Measurements from ENCODE around the gene SNX5. TPM values are rescaled to one million over a fixed set of nuclear protein-coding genes. Genes with fewer than 3 reads are reported as not detected.

SNX5 gene
- total RNA-seq, 2 experiments from 2014 or later, result 204 to 274 TPM

GRCh38 chr20:17990278-17990972 is 21.8 kb upstream of the SNX5 start:
- intact Hi-C loops (cut with micrococcal nuclease; ENCODE audit: unreplicated experiment), result no loop called here
- no peaks in the 10 kb centered on the region for H3K9me3 ChIP-seq (ENCODE audit: low read length)
- H3K4me1 ChIP-seq (ENCODE audit: insufficient read depth, low read length, poor library complexity, severe bottlenecking), result peaks cover 9% of the 10 kb centered on the region
- DNase-seq (ENCODE audit: low spot score), result no peak
- H2AFZ ChIP-seq (ENCODE audit: low read length), result no peak overlapping the region
- no peak overlapping the region for H3K4me3 ChIP-seq (ENCODE audit: low read depth, low read length, poor library complexity, severe bottlenecking)
- POLR2A ChIA-PET, result interaction anchor here (1.0 to 1.8 kb wide), 4 partner anchors 11 to 30 kb away, joined by 3 to 6 read pairs (median 4); no protein-coding TSS in a partner anchor
- H3K4me2 ChIP-seq (ENCODE audit: low read length), result no peak overlapping the region
- H3K9me2 ChIP-seq (ENCODE audit: insufficient read depth, low read length), result no peaks in the 10 kb centered on the region
- peaks cover 26% of the 10 kb centered on the region; the same call in 1 of the 2 replicates for H3K79me2 ChIP-seq (ENCODE audit: insufficient read depth, low read depth, low read length)
- H3K36me3 ChIP-seq (ENCODE audit: insufficient read depth, low read length), result peaks cover 68% of the 10 kb centered on the region
- no peak overlapping the region for H3K27ac ChIP-seq (ENCODE audit: low read depth, low read length, poor library complexity, severe bottlenecking)
- H4K20me1 ChIP-seq (ENCODE audit: insufficient read depth, low read length), result no peaks in the 10 kb centered on the region
- TF ChIP-seq CTCF (conservative IDR thresholded peaks at IDR 0.05; ENCODE audit: low read length) (no peak), EZH2phosphoT487 (IDR thresholded peaks at IDR 0.05; ENCODE audit: borderline replicate concordance, low read depth, low read length) (no peak)
- CTCF ChIA-PET (ENCODE audit: unreplicated experiment), result interaction anchor here (0.8 kb wide), 1 partner anchor 25 kb away, joined by 6 read pairs; no protein-coding TSS in a partner anchor
- TSS peak; percentile 74 for BruUV-seq (replicated peaks)

- ChIA-PET POLR2A (no interaction called here), CTCF (ENCODE audit: unreplicated experiment) (no interaction called here)
- TF ChIP-seq EZH2phosphoT487 (IDR thresholded peaks at IDR 0.05; ENCODE audit: borderline replicate concordance, low read depth, low read length) (no peak), CTCF (conservative IDR thresholded peaks at IDR 0.05; ENCODE audit: low read length) (no peak)
Measured at GRCh38 chr20:17987988-17988387, 19.4 kb upstream of the SNX5 start.

More at GRCh38 chr20:17987988-17988387, 19.4 kb upstream of the SNX5 start:
- 0 out of 2 replicates have a peak, but pooled peaks cover 13% of the 10 kb centered on the region for H4K20me1 ChIP-seq (ENCODE audit: insufficient read depth, low read length)
- intact Hi-C loops (cut with micrococcal nuclease; ENCODE audit: unreplicated experiment), result no loop called here
- no peak for DNase-seq (ENCODE audit: low spot score)
- H3K27ac ChIP-seq (ENCODE audit: low read depth, low read length, poor library complexity, severe bottlenecking), result no peak overlapping the region
- no TSS peak for BruUV-seq (replicated peaks)
- H3K9me3 ChIP-seq (ENCODE audit: low read length), result no peaks in the 10 kb centered on the region
- peaks cover 9% of the 10 kb centered on the region for H3K4me1 ChIP-seq (ENCODE audit: insufficient read depth, low read length, poor library complexity, severe bottlenecking)
- peaks cover 91% of the 10 kb centered on the region for H3K36me3 ChIP-seq (ENCODE audit: insufficient read depth, low read length)
- H2AFZ ChIP-seq (ENCODE audit: low read length), result no peak overlapping the region
- H3K79me2 ChIP-seq (ENCODE audit: insufficient read depth, low read depth, low read length), result peaks cover 50% of the 10 kb centered on the region
- no peak overlapping the region for H3K4me2 ChIP-seq (ENCODE audit: low read length)
- H3K4me3 ChIP-seq (ENCODE audit: low read depth, low read length, poor library complexity, severe bottlenecking), result no peak overlapping the region
- no peaks in the 10 kb centered on the region for H3K9me2 ChIP-seq (ENCODE audit: insufficient read depth, low read length)

All from OCI-LY7 (cell line).